ENCODE results near the gene TMEM266. TPM values are rescaled to one million over a fixed set of nuclear protein-coding genes. Genes with fewer than 3 reads are reported as not detected.

Gene TMEM266
- total and polyA plus RNA-seq, 8 donors = 1.9 to 5.5 (median 4.2) TPM

DNA sequence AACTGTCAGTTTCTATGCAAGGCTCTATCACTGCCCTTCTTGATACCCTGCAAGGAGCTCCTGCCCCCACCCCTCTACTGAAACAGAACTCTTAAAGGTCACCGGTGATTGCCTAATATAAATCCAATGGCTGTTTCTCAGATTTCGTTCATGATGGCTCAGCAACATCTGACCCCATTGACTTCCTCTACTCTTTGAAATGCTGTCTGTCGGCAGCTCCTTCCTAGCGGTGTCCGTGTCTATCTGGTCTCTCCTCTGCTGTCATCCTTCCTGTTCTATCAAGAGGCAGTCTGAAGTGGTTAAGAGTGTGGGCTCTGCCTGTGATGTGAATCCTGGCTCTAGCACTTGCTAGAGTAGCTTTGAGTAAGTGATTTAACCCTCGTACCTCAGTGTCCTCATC, 5.5 kb downstream of the TMEM266 start:
- ATAC-seq = peak in 2 of 4 donors; percentile 47 to 51
- TF ChIP-seq, protein P1, sequence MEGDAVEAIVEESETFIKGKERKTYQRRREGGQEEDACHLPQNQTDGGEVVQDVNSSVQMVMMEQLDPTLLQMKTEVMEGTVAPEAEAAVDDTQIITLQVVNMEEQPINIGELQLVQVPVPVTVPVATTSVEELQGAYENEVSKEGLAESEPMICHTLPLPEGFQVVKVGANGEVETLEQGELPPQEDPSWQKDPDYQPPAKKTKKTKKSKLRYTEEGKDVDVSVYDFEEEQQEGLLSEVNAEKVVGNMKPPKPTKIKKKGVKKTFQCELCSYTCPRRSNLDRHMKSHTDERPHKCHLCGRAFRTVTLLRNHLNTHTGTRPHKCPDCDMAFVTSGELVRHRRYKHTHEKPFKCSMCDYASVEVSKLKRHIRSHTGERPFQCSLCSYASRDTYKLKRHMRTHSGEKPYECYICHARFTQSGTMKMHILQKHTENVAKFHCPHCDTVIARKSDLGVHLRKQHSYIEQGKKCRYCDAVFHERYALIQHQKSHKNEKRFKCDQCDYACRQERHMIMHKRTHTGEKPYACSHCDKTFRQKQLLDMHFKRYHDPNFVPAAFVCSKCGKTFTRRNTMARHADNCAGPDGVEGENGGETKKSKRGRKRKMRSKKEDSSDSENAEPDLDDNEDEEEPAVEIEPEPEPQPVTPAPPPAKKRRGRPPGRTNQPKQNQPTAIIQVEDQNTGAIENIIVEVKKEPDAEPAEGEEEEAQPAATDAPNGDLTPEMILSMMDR (IDR thresholded peaks at IDR 0.05) = no peak
- whole genome bisulfite sequencing, 2 donors = 59 to 60% methylated on average over 6 of the region's 6 CpGs
- DNase-seq = no peak
- intact Hi-C loops (cut with DNase I) = loop anchor here in 1 of 3 donors (10.0 kb wide), 1 partner anchor 70 kb away; no protein-coding TSS in a partner anchor
- Histone ChIP-seq H3K9me3 (no peaks in the 10 kb centered on the region), H3K36me3 (no peaks in the 10 kb centered on the region), H3K4me1 (peaks cover 0 to 6% (median 0%) of the 10 kb centered on the region in 3 donors), H3K27ac (no peak overlapping the region), H3K27me3 (no peaks in the 10 kb centered on the region), H3K4me3 (no peak overlapping the region)
- no peak for FAIRE-seq

DNA sequence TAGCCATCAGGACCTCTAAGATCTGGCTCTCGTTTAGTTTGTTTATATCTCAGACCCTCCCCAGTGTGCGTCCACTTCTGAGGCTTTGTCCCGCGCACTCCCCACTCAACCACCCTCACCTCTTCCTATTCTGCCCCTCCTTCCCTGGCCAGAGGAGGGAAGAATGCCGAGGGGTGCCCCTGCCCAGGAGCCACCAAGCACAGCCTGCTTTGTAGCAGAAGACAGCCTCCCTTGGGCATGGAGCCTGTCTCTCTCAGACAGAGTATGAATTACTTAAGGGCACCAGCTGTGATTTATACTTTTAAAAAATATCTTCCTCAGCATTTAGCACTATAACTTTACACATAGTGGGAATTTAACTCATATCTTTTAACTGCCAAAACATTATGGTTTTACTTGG, 6.0 kb downstream of the TMEM266 start:
- ATAC-seq (peak in 3 of 4 donors; percentile 17 to 30 (median 28)), DNase-seq (no peak), FAIRE-seq (no peak)
- TF ChIP-seq, protein P1 (IDR thresholded peaks at IDR 0.05) = no peak
- 68 to 84% methylated on average over 5 of the region's 5 CpGs for WGBS, 2 donors
- Histone ChIP-seq H3K27ac (no peak overlapping the region), H3K9me3 (no peaks in the 10 kb centered on the region), H3K4me3 (no peak overlapping the region), H3K4me1 (peaks cover 0 to 6% (median 0%) of the 10 kb centered on the region in 3 donors), H3K36me3 (no peaks in the 10 kb centered on the region), H3K27me3 (no peaks in the 10 kb centered on the region)
- intact Hi-C loops (cut with DNase I) = loop anchor here in 1 of 3 donors (10.0 kb wide), 1 partner anchor 69 kb away; no protein-coding TSS in a partner anchor

DNA sequence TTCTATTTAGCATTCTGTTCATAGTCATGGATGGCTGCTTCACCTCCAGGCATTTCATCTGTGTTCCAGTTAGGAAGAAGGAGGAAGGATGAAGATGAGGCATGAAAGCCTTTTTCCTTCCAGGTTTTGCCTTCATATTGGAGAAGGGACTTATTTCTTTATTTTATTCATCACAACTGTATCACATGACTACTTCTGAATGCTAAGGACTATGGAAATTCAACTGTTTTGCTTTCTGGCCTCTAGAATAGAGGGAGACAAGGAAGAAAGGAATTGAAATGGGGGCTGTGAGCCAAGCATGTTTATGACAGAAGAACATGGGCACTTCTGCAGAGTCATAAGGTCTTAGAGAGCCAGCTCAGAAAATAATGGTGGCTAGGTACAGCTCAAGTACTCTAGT, 10.4 kb downstream of the TMEM266 start:
- Histone ChIP-seq H3K9me3 (no peaks in the 10 kb centered on the region), H3K4me1 (peaks cover 0 to 3% (median 0%) of the 10 kb centered on the region in 3 donors), H3K27ac (no peak overlapping the region), H3K27me3 (no peaks in the 10 kb centered on the region), H3K4me3 (no peak overlapping the region), H3K36me3 (no peaks in the 10 kb centered on the region)
- no peak for ATAC-seq
- TF ChIP-seq, protein P1 (IDR thresholded peaks at IDR 0.05) = no peak
- intact Hi-C loops (cut with DNase I) = no loop called here
- no peak for FAIRE-seq
- DNase-seq = no peak

DNA sequence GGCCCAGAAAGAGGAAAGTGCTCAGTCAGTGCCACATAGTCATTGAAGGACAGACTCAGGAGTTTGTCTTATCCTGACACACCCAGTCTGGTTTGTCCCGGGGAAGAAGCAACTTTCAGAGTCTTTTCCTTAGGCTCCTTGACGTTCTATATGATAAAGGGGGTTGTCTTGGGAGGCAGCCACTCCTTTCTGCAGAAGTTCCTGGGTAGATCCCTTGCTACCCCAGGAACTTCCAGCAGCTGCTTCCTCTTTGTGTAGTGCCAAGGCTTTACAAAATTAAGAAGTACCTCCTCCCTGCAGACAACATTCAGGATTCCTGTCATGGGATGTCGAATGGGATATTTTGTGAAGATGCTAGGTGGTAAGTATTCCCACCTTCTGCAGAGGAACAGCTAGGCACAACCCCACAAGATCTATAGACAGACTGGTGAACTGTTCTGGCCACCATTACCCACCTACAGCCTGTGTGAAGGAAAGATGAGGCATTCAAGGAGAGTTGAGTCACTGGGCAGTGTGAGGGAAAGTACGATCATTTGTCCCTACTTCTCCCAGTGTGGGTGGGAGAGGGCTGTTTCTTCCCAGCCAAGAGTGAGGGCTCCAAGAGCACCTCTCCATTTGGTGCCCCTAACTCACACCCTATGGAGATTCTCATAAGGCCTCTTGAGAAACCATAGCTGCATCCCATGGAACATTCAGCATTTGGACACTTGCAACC, 11.3 kb downstream of the TMEM266 start:
- TF ChIP-seq, protein P1 (IDR thresholded peaks at IDR 0.05) = no peak
- Histone ChIP-seq H3K36me3 (no peaks in the 10 kb centered on the region), H3K9me3 (no peaks in the 10 kb centered on the region), H3K4me3 (no peak overlapping the region), H3K4me1 (peaks cover 0 to under 1% (median 0%) of the 10 kb centered on the region in 3 donors), H3K27ac (no peak overlapping the region), H3K27me3 (no peaks in the 10 kb centered on the region)
- ATAC-seq (no peak), FAIRE-seq (no peak), DNase-seq (no peak)
- WGBS, 2 donors = 82 to 94% methylated on average over 4 of the region's 4 CpGs
- intact Hi-C loops (cut with DNase I) = no loop called here

DNA sequence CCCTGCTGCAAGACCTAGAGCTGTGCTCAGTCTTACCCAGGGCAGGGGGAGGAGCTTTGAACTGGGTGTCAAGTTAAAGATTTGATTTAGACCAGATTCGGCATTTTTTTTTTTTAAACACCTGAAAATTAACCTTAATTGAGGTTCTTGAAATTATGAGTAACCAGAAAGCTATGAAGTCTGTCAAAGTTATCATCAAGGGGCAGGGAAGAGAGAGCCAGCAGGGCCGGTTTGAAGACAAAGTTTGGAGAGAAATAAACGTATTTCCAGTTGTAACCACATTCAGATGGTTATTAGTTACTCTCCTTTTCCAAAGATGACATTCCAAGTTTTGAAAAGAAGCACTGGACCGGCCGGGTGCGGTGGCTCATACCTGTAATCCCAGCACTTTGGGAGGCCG, 12.0 kb downstream of the TMEM266 start:
- TF ChIP-seq, protein P1 (IDR thresholded peaks at IDR 0.05) = no peak
- ATAC-seq (no peak), DNase-seq (no peak), FAIRE-seq (no peak)
- H3K27ac ChIP-seq = no peak overlapping the region
- no peaks in the 10 kb centered on the region for H3K9me3 ChIP-seq
- H3K27me3 ChIP-seq = no peaks in the 10 kb centered on the region
- no peaks in the 10 kb centered on the region for H3K36me3 ChIP-seq
- no peaks in the 10 kb centered on the region for H3K4me1 ChIP-seq
- no peak overlapping the region for H3K4me3 ChIP-seq
- 67 to 73% methylated on average over 7 of the region's 7 CpGs for WGBS, 2 donors
- intact Hi-C loops (cut with DNase I) = no loop called here

All from pancreas (tissue), 10 donors.